Femur (tissue), 1 donor: ENCODE data around the gene PEX14.
A peak's percentile ranks its signal among the peaks of the same experiment; 100 is the strongest.

Source experiments
- DNase-seq: peaks from one replicate; pipeline ENCODE4 v3.0.0-alpha.2; 2017

PEX14 gene

GRCh38 chr1:10672343-10673050 lies 197.7 kb downstream of the PEX14 start:
- no peak for DNase-seq

- DNase-seq: no peak
These were observed 198.5 kb downstream of the PEX14 start for GRCh38 chr1:10673109-10673711.

- no peak for DNase-seq
These were observed 199.5 kb downstream of the PEX14 start for GRCh38 chr1:10674222-10674621.

- no peak for DNase-seq
These were observed 200.2 kb downstream of the PEX14 start for GRCh38 chr1:10674700-10675609.

GRCh38 chr1:10675813-10676212 lies 201.1 kb downstream of the PEX14 start:
- no peak for DNase-seq

GRCh38 chr1:10676963-10677362 lies 202.2 kb downstream of the PEX14 start:
- DNase-seq: no peak

GRCh38 chr1:10677491-10678391 lies 203.0 kb downstream of the PEX14 start:
- DNase-seq: no peak

- DNase-seq: no peak
These were observed 203.7 kb downstream of the PEX14 start for GRCh38 chr1:10678402-10678801.

GRCh38 chr1:10678852-10679251 lies 204.1 kb downstream of the PEX14 start:
- no peak for DNase-seq

GRCh38 chr1:10679496-10680220 lies 204.9 kb downstream of the PEX14 start:
- DNase-seq: peak; percentile 69
